Hepatocyte (in vitro differentiated cells): ENCODE data around the gene NUDT15.

Source experiments
- CTCF ChIP-seq: fragments of 200-600 bp; sonication (generic); IDR thresholded peaks from 2 replicates; pipeline ENCODE4 v1.5.1; 2016; ENCODE audit warnings: antibody characterized with exemption, mild to moderate bottlenecking; ENCODE audit not compliant: poor library complexity
- EZH2 ChIP-seq: fragments of 200-600 bp; sonication (generic); IDR thresholded peaks from 2 replicates; pipeline ENCODE4 v1.6.1; 2016; ENCODE audit warnings: antibody characterized with exemption, mild to moderate bottlenecking, borderline replicate concordance
- EZH2phosphoT487 ChIP-seq: fragments of 200-600 bp; sonication (generic); IDR thresholded peaks from one replicate; pipeline ENCODE4 v1.6.1; 2018; ENCODE audit warnings: antibody characterized with exemption, mild to moderate bottlenecking, low read depth, moderate library complexity; ENCODE audit not compliant: unreplicated experiment, severe bottlenecking

- TF ChIP-seq CTCF (no peak), EZH2phosphoT487 (no peak), EZH2 (no peak)
Measured at GRCh38 chr13:48094404-48094780, 56.9 kb downstream of the NUDT15 start.
